ENCODE measurements around the gene CMTM8.

The CMTM8 gene

DNA sequence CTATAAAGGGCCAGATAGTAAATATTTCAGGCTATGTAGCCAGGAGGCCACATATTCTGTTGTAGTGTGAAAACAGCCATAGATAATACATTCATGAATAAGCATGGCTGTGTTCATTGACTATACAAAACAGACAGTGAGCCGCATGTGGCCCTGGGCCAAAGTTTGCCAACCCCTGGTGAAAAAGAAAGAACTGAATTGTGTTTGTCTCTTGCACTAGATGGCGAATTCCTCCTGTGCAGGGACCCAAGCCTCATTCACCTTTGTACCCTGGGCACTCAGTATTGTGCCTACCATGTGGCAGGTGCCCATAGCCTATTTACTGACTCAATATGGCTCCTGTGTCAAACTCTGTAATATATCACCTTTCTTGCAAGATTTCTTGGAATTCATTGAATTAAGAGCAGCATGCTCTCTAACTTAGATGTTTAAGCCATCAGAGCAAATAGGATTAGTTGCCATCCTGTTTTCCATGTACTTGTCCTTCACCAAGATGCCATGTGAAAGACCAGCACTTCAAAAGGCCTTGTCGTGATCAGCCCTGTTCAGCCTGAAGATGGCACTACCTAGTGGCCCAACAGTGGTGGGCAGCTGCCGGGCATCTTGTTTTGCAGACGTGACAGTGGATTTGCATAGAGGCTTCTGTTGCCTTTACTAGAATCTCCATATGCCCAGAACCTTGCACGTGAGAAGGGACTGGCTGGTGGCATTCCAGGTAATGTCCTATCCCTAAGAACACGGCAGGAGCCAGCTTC lies 102.3 kb downstream of the CMTM8 start:
- no peak for DNase-seq

DNA sequence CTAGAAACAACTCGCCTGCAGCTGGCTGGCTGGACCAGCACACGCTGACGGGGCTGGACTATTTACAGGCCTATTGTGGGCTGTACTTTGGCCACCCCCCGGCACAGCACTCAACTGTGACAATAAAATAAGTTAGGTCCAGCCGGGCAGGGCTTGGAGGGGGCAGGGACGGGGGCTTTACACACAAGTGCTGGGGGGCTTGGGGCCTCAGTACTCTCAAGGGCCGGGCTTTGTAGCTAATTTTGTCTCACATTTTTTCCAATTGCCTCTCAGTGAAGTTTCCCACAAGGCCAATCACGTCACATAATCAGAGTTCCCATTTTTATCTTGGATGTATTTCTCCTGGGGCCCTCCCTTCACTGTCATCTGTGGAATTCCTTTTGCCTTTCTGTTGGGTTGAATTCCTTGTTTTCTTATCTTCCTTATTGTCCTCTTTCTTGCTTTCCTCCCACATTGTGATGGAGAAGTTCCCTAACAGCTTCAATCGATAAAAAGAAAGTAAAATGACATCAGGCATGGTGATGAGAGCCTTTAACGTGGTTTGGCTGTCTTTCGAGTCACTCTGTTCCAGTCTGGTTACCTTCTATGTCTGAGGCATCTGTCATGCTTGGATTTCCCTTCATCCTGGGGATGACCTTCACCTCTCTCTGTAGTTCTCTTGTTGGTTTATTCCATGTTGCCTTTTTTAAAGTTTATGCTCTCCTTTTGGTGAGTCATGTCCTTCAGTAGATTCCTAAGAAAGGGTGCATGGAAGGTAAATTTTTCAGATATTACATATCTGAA lies 109.1 kb downstream of the CMTM8 start:
- DNase-seq, result no peak

DNA sequence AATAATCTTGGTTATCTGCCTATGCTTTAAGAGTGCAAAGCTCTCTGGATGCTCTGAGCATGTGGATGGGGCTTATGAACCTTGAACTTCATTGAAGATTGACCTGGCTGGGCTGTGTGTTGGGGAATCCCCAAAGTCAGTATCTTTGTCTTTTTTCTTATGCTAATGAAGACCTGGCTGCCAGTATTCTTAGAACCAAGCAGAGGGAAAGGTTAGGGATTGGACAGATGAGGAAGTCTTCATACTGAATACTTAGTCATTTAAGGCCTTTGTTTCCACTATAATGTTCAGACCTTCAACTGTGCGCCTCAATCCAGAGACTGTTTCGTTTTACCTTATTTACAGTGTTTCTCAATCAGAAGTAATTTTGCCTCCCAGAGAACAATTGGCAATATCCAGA lies 110.7 kb downstream of the CMTM8 start:
- no peak for DNase-seq

DNA sequence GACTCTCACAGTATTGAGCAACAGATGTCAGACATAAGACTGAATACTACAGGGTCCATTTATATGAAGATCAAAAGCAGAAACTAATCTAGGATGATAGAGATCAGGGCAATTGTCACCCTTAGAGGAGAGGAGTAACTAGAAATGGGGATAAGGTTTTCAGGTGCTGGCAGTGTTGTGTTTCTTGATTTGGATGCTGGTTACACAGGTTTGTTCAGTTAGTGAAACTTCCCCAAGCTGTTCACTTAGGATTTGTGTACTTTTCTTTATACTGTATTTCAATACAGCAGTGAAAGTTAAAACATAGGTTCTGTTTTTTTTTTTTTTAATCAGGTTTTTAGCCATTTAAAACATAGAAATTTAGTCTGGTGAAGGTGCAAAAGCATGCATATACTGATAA lies 114.1 kb downstream of the CMTM8 start:
- DNase-seq, result no peak

DNA sequence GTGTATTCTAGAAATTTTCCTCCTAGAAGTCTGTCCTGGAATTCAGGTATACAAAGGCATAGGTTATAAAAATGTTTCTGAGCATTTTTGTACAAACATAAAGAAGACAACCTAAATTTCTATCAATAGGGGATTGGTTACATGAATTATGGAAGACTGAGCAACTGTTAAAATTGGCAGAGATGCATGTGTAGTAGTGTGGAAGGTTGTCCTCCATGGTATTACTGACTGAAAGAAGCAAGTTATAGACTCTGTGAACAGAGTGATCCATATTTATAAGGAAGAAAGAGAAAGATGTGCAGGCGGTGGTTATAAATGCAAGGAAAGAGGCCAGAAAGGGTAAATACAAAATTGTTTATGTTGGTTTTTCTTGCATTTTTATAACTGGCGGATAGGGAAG lies 114.9 kb downstream of the CMTM8 start:
- DNase-seq, result no peak

DNA sequence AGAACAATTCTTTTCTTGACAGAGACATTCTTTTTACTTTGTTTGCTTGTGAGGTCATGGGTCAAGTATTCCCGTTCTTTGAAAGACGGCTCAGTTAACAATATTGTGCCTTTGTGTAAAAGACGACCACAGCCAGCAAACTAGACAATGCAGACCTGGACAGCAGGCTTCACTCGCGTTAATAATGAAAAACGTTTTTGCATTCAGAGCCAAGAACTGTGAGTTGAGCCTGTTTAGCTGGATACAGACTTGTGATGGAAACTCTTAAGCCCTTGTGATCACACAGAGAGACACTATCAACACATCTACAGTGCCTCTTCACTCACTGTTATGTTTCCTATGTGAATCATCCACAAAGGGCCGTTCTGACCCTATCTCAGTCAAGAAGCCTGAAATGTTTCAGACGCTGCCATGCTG lies 115.9 kb downstream of the CMTM8 start:
- no peak for DNase-seq

DNA sequence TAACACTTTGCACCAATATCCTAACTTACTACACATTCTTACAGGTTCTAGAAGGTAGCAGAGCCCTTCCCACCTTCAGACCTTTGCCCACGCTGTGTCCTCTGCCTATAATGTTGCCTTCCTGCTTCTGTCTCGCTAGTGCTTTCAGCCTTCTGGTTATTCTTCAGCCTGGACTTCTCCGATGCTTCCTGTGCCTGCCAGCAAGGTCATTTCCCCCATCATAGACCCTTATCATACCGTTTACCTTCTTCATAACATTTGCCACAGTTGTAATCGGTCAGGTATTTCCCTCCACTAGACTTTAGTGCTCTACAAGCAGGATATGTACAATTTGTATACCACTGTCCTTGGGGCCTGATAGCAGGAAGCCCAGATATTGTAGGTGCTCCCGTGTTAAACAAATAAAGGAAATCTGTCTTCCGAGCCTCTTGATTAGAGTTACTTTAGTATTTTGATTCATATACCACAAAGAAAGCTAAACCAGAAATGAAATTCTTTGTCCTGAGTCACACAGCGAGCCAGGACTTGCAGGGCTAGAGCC lies 117.3 kb downstream of the CMTM8 start:
- DNase-seq, result no peak

DNA sequence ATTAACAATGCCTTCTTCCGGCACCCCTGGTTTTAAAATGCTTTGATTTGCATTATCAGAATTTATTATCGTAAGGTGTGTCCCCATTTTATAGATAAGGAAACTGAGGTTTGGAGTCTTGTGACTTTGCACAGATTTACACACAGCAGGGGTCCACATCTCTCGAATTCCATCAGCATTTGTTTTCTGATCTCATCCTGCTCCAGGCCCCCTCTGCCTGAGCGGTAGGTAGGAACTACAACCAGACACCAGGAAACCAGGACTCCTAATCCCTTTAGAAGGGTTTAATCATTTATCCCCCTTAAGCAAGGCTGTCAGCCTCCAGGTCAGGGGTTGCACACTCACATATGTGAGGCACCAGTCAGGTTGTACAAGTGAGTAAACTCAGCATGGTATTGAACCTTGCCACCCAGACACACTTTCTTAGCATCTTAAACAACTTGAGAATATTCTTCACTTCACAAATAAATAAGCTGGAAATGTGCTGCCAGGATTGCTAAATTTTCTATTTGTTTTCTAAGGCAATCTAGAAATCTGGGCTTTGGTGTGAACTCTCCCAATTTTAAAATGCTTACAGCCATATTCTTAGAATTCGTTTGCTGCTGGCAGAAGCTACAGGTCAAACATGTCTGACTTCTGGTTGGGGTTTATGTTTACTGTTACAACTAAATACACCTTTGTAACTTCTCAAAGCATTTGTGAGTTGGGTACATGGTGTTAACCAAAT lies 121.4 kb downstream of the CMTM8 start:
- DNase-seq, result no peak

DNA sequence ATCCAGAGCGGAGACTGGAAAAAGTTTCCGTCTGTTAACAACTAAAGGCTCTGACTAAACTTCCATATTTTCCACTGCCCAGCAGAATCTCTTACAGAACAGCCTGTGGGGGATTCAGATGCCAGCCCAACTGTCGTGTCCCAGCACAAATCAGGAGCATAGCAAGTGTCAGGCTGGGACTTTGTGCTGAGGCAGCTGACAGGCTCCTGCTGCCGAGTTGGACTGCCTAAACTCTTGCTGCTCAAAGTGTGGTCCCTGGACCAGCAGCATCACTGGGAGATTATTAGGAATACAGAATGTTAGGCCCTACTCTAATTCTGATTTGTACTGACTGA lies 122.0 kb downstream of the CMTM8 start:
- DNase-seq, result no peak

DNA sequence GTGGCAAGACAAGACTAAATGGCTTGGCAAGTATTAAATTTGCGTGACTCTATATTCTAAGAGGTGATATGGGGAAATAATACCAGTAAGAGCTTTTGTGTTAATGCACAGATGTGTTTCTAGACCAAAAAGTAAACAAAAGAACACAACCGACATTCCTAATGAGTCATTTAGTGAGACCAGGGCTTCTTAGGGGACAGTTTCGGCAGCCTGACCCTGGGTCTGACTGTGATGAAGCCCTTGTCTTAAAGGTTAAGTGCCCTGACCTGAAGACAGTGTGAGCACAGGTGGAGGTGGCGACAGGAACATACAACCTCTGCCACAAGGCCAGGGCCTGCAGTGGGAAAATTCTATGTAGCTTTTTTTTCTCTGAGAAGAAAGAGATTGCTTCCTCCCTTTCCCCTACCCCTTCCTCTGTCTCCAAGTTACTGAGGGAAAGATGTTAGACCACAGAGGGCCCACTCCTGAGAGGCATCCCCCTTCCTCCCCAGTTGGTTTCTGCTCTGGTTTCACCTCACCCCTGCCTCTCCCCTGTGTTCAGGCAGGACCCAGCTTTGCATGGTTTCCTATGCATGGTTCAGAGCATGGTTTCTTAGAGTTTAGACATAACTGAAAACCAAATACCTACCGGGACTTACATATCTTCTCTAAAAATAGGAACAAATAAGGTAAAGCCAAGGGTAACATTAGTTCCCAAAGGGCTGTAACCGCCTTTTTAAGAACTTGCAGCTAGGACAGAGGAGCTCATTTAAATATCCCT lies 128.3 kb downstream of the CMTM8 start:
- no peak for DNase-seq

DNA sequence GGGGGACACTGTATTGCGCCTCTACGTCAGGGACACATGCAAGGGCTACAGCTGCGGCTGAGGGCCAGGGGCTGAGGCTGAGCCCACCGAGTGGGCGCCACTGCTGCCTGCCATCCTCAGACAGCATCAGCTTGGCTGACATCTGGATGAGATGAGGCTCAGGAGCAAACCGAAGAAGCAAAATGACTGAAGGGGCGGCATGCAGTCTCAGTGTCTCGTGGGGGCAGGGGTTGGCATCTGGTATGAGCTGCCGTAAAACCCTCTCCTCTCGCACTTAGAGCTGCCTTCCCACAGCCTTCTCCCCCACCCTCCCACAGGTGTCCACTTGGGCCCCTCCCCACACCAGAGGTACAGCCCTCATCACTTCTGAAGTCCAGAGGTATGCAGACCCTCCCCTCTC lies 129.0 kb downstream of the CMTM8 start:
- no peak for DNase-seq

DNA sequence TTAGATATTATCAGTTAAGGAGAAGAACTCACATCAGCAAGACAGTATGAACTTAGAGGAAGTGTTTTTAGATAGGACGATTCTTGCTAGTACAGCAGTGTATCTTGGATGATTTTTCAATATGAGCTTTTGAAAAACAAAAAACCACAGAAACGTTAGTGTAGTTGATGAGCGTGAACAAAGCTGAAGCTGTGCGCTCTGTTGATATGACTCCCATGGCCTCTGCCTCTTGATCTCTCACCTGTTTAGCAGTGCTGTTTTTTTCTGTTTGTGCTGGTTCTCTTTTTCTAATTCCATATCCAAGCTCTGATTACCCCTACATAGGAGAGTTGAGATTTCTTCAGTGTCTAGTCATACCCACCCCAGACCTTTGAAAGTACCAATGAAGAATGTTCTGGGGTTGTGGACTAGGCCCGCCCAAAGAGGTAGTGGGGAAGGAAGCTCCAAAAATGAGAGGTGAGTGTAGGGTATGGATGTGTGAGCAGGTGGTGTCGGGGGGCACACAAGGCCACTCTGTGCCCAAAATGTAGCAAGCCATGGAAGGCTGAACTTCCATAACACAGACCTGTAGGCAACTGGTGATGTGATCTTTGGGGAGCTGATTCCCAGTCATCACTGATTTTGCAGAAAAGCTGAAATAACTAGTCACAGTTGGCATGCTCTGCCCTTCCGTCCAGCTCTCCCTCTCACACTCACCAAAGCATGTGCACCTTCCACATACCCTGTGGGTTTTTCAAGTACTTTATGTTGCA lies 133.2 kb downstream of the CMTM8 start:
- DNase-seq, result peak in 1 of 2 donors; percentile 37

DNA sequence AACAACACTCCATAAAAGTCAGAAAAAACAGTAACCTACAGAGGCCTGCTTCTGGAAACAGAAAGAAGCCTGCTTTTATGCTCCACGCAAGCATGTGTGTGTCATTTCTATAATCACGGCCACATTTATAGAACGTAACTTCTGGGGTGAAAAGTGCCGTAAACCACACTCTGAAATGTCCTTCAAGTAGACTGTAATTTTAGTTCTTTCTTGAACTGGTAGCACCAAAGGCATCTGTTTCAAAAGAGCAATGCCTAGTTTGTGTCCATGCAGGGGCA lies 133.7 kb downstream of the CMTM8 start:
- DNase-seq, result no peak

DNA sequence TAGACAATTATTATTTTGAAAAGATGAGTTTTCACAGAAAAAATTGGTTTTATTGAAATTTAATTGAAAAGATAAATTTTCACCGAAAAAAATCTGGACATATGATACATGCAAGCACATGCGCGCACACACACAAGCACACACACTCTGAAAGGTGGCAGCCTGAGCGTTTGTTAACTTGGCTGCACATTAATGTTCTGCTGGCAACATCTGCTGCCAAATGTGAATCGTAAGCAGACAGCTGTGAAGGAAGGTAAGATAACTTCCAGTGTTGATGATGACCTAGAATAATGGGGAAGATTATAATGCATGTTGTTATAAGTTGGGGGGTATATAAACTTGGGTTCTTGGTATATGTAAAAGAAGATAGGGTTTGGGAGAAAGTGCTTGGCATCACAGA lies 134.8 kb downstream of the CMTM8 start:
- DNase-seq, result no peak

DNA sequence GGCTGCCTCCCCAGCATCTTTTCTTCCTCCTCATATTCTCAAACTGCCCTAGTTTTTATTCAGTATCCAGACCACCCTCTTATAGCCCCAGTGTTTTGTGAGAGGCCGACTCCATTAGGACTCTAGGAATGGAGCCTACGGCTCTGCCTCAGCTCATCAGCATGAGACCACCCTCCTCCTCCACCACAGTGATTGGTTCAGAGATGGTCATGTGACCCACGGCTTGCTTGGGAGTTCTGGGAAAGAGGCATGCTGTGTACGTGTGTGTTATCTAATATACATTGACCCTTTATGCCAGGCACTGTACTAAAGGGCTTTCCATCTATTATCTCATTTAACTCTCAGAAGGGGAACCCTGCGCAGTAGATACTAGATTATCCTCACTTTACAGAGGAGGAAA lies 135.4 kb downstream of the CMTM8 start:
- no peak for DNase-seq

DNA sequence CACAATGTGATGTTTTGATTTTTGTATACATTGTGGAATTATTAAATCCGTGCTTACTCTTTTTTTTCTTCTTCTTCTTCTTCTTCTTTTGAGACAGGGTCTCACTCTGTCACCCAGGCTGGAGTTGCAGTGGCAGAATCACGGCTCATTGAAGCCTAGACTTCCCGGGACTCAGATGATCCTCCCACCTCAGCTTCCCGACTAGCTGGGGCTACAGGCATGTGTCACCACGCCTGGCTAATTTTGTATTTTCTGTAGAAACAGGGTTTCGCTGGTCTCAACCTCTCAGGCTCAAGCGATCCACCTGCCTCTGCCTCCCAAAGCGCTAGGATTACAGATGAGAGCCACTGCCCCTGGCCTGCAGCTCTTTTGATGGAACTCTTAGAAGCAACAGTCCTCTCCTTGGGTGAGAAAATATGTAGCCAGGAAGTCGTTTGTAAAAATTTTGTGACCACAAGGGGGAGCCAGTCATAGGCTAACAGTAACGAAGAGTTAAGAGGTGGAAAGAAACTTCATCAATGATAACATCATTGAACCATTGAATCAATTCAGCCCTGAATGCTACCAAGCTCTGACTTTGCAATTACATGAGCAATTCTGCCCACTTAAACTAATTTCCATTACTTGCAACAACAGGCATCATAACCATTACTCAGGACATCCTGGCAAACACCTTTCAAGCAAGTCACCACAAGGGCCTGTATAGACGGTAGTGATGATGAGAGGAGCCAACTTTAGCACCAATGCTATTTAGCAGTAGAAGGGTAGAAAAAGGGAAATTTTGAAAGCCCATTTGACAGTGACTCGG lies 136.5 kb downstream of the CMTM8 start:
- peak; percentile 66 to 85 for DNase-seq

DNA sequence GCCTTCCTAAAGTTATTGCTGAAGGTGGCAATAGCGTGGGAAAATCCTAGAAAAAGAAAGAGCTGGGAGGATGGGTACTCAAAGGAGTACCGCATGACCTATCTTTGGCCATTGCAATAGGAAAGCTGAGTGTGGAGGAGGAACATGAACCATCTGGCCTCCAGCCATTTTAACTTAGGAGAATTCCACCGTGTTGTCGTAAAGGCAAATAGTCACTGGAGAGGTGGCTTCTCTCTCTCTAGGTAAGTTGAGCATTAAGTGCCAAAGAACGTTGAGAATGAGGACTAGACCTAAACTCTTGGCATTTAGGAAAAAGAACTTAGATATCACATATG lies 137.1 kb downstream of the CMTM8 start:
- no peak for DNase-seq

DNA sequence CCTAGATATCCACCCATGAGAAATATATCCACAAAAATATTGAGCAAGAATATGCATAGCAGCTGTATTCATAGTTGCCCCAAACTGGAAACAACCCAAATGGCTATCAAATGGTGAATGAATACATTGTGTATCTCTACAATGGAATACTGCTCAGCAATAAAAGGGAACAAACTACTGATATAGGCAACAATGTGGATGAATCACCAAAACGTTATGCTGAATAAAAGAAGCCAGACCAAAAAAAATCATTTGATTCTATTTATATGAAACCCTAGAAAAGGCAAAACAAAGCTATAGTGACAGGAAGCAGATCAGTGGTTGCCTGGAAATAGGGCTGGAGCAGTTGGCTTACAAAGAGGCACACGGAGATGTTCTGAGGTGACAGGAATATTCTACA lies 137.6 kb downstream of the CMTM8 start:
- no peak for DNase-seq

DNA sequence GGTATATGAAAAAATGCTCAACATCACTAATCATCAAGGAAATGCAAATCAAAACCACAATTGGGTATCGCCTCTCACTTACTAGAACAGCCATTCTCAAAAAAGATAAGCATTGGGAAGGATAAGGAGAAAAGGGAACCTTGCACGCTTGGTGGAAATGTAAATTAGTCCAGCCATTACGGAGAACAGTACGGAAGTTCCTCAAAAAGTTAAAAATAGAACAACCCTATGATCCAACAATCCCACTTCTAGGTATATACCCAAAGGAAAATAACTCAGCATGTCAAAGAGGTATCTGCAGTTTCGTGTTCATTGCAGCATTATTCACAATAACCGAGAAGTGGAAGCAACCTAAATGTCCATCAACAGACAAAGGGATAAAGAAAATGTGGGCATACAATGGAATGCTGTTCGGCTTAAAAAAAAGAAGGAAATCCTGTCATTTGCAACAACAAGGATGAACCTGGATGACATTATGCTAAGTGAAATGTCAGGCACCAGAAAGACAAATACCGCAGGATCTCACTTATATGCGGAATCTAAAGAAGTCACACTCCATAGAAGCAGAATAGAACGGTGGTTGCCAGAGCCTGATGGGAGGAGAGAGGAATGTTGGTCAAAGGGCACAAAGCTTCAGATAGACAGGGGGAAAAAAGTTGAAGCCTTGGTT lies 141.5 kb downstream of the CMTM8 start:
- no peak for DNase-seq

DNA sequence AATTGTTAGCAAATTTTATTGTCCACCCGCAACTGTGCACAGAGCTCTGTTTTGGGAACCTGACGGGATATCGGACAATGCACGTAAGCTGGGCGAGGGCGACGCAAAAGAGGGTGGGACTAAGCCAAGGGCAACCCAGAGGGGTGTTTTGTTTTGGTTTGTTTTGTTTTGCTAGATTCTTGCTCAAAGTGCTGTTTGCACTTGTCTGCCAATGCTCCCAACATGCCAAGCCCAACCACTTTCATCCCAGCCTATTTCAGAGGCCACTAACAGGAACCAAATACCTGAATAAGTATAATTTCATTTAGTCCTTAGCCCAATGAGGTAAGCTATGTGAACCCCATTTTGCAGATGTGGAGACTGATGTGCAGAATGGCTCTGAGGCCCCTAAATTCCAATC lies 143.4 kb downstream of the CMTM8 start:
- no peak for DNase-seq

DNA sequence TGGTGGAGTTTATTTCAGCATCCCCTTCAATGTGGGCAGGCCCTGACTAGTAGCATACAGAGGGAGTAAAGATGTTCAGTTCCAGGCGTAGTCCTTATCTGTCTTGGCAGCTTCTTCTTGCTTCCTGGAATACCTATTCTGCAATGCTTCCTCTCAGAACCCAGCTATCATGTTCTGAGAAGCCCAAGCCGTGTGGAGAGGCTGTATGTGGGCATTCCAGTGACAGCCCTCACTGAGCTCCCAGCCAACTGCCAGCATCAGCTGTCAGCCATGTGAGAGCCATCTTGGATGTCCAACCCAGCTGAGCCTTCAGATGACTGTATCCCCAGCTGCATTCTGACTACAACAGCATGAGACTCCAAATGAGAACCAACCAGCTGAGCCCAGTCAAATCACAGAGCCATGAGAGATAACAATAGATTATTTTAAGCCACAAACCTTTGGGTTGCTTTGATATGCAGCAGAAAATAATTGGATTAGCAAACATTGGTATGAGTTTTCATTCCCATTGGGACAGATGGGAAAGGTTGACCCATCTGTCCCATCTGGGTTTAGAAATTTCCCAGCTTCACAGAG lies 144.7 kb downstream of the CMTM8 start:
- DNase-seq, result no peak
